Duodenal mucosa (tissue), 2 donors: ENCODE measurements around the gene ANO9.

Source experiments
- H3K27ac ChIP-seq: one replicate; pipeline ENCODE4 v1.7.0; 2013; ENCODE audit warnings: low read depth, low read length
- H3K27me3 ChIP-seq, 2 donors: one replicate each; pipeline ENCODE4 v1.7.0; 2013; ENCODE audit warnings: low read length in 2 of 2, control low read depth in 1 of 2; ENCODE audit not compliant: insufficient read depth in 2 of 2, control insufficient read depth in 1 of 2
- H3K36me3 ChIP-seq, 2 donors: one replicate each; pipeline ENCODE4 v1.7.0; 2013; ENCODE audit warnings: low read length in 2 of 2, control low read depth in 1 of 2; ENCODE audit not compliant: insufficient read depth in 2 of 2, control insufficient read depth in 1 of 2
- H3K4me1 ChIP-seq, 2 donors: one replicate each; pipeline ENCODE4 v1.7.0; 2013; ENCODE audit warnings: low read length in 2 of 2, control low read depth in 1 of 2; ENCODE audit not compliant: insufficient read depth in 2 of 2, control insufficient read depth in 1 of 2
- H3K4me3 ChIP-seq, 2 donors: one replicate each; pipeline ENCODE4 v1.7.0; 2013; ENCODE audit warnings: low read length in 2 of 2, low read depth in 1 of 2
- H3K9ac ChIP-seq, 2 donors: one replicate each; pipeline ENCODE4 v1.7.0; 2013; ENCODE audit warnings: low read length in 2 of 2, low read depth in 1 of 2
- H3K9me3 ChIP-seq, 2 donors: one replicate each; pipeline ENCODE4 v1.7.0; 2013; ENCODE audit warnings: low read length in 2 of 2, control low read depth in 1 of 2; ENCODE audit not compliant: control insufficient read depth in 1 of 2

ANO9 gene

DNA sequence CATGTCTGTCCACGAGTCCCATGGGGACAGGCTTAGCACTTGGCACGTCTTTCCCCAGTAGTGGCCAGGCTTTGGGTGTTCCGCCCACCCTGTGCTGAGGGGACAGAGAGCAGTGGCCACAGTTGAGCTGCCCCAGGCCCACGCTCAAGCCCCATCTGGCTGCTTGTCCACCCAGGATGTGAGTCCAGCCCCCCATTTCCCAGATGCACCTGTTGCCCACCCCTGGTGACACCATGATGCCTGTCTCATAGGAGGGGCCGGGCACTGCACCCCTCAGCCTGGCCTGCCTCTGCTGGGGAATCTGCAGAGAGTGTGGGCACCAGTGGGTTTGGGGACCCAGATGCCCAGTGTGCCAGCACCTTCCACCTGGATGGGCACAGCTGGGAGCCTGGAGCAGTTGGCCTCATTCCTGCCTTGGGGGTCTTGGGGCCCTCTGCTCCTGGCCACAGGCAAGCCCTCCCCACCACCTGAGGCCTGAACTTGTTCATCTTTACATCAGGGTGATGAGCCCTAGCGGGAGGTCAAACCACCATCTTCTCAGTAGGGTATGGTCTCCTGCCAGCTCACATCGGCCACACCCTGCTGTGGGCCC lies 32.7 kb downstream of the ANO9 start:
- H3K9me3 ChIP-seq = no peaks in the 10 kb centered on the region
- peaks cover 15 to 22% of the 10 kb centered on the region in 2 donors for H3K4me1 ChIP-seq
- H3K27me3 ChIP-seq = no peaks in the 10 kb centered on the region
- H3K4me3 ChIP-seq = no peak overlapping the region
- no peak overlapping the region for H3K9ac ChIP-seq
- no peak overlapping the region for H3K27ac ChIP-seq
- H3K36me3 ChIP-seq = peaks cover 2 to 15% of the 10 kb centered on the region in 2 donors

DNA sequence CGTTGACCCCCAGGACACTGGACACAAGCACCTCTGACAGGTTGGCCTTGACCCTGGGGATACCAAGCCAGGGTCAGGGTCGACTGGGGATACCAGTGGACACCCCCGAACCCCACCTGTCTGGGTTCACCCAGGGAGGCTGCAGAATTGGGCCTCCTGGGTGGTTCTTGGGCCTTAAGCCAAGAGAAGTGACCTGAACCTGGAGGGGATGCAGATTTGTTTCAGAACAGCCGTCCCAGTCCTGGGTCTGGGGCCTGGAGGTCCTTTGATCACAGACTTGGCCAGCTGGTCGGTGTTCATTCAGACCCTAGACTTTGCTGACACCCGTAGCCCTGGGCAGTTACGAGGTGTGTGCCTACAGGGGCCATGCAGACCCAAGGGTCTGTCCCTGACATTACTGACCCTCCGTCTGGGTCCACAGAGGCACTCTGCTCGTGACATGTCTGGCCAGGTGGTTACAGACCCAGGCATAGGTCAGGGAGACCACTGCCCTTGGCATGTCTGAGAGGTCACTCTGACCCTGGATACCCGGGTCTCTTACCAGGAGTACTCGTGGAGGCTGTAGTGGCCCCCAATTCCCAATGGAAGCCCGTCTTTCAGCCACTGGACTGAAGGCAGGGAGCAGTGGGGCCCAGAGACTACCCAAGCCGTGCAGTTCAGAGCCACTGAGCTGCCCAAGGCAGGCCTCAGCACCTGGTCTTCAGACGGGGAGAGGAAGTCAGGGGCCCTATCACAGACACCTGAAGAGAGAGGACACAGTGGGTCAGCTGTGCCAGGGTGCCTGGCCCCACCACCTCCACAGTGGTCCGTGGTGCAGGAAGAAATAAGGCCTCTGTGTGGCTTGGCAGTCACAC lies 33.4 kb downstream of the ANO9 start:
- no peak overlapping the region for H3K9ac ChIP-seq
- H3K36me3 ChIP-seq = peaks cover 8 to 23% of the 10 kb centered on the region in 2 donors
- no peak overlapping the region for H3K4me3 ChIP-seq
- peaks cover 14 to 20% of the 10 kb centered on the region in 2 donors for H3K4me1 ChIP-seq
- H3K27ac ChIP-seq = no peak overlapping the region
- no peaks in the 10 kb centered on the region for H3K9me3 ChIP-seq
- no peaks in the 10 kb centered on the region for H3K27me3 ChIP-seq

DNA sequence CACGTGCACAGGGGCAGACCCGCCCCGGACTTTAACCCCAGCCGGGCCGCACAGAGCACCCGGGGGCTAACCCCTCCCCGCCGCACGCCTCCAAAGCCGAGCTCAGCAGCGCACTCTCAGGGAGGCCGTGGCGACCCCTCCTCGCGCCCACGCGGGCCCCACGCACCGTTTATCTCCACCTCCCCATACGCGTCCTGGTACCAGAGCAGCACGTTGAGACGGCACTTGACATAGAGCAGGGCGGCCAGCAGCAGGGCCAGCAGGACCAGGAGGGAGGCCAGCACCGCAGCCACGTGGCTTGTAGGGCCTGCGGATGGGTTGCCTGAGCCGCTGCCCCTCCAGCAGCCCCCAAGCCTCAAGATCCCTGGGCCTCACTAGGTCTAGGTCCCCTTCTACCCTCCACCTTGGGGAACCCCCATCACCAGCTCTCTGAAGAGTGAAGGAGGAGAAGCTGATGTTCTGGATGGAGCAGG lies 34.1 kb downstream of the ANO9 start:
- Histone ChIP-seq H3K4me1 (peaks cover 12 to 13% of the 10 kb centered on the region in 2 donors), H3K9me3 (no peaks in the 10 kb centered on the region), H3K36me3 (peaks cover 8 to 25% of the 10 kb centered on the region in 2 donors), H3K4me3 (peak overlapping the region in 1 of 2 donors; percentile 32), H3K27me3 (no peaks in the 10 kb centered on the region), H3K27ac (peak overlapping the region; percentile 20), H3K9ac (no peak overlapping the region)

DNA sequence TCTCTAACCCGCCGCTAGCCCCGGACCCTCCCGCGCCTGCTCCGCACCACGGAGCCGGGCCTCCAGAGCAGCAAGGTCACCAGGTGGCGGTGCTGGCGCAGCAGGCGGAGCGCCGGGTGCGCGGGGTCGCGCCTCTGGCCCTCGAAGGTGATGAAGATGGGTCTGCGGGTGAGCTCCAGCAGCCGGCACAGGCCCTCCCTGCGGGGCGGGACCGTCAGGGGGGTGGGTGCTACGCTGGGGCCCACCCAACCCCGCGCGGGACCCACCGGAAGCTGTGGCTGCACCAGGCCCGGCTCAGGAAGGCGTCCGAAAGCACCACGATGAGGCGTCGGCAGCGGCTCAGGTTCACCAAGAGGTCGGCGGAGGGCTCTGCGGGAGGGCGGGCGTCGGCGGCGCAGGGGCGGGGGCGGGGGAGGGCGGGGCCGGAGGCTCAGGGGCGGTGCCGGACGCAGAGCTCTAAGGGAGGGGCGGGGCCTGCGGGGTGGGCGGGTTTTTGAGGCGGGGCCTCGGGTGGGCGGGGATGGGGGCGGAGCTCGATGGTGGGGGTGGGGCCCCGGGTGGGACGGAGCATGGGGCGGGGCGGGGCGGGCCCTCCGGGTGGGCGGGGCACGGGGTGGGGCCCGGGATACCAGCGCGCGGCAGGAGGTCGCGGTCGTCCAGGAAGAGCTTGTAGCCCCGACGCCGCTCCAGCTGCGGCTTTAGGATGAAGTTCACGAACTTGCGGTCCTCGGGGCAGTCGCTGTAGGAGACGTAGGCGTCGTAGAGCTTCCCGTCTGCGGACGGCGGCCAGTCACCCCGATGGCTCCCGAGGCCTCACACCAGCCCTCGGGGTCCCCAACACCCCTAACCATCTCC lies 34.8 kb downstream of the ANO9 start:
- H3K4me1 ChIP-seq = peaks cover 12% of the 10 kb centered on the region in 2 donors
- no peaks in the 10 kb centered on the region for H3K9me3 ChIP-seq
- H3K36me3 ChIP-seq = peaks cover 8 to 25% of the 10 kb centered on the region in 2 donors
- no peaks in the 10 kb centered on the region for H3K27me3 ChIP-seq
- H3K27ac ChIP-seq = peak overlapping the region; percentile 63
- H3K9ac ChIP-seq = peak overlapping the region; percentile 25 to 43
- H3K4me3 ChIP-seq = peak overlapping the region; percentile 52 to 62

DNA sequence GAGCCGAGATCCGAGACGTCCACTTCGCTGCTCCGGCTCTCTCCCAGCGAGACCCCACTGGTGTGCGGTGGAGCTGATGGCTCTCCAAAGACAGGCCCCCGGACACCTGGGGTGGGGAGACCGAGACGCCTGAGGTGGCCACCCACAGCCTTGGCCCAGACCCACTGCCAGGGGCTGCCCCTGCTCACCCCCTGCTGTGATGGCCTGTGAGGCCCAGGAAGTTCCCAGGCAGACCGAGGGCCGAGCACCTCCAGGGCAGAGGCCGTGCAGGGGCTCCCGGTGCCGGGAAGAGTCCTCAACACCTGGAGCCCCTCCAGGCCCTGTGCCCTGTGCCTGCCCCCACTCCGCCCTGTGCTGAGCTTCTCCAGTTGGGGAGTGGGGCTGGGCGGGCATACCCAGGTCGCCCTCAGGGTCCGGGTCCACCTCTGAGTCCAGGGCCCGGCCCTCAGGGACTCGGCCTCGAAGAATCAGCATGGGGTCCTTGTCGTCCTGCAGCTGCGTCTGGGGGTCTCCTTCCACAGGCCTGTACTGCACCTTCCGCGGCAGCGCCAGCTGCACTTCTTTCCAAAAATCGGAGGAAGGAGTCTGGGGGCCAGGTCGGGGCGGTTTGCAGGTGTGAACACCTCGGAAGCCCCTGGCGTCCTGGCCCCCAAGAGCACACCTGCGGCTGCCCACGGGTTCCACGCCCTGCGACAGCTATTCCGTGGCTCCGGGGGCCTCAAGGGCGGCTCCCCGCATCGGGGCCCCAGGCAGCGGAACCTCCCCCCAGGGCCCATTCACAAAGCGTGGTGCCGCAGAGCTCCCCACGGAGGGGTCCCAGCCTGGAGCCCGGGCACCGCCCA lies 35.6 kb downstream of the ANO9 start:
- peaks cover 12% of the 10 kb centered on the region in 2 donors for H3K4me1 ChIP-seq
- H3K27ac ChIP-seq = no peak overlapping the region
- H3K27me3 ChIP-seq = no peaks in the 10 kb centered on the region
- peak overlapping the region; percentile 25 to 43 for H3K9ac ChIP-seq
- H3K9me3 ChIP-seq = no peaks in the 10 kb centered on the region
- peaks cover 8 to 25% of the 10 kb centered on the region in 2 donors for H3K36me3 ChIP-seq
- peak overlapping the region; percentile 52 to 62 for H3K4me3 ChIP-seq

DNA sequence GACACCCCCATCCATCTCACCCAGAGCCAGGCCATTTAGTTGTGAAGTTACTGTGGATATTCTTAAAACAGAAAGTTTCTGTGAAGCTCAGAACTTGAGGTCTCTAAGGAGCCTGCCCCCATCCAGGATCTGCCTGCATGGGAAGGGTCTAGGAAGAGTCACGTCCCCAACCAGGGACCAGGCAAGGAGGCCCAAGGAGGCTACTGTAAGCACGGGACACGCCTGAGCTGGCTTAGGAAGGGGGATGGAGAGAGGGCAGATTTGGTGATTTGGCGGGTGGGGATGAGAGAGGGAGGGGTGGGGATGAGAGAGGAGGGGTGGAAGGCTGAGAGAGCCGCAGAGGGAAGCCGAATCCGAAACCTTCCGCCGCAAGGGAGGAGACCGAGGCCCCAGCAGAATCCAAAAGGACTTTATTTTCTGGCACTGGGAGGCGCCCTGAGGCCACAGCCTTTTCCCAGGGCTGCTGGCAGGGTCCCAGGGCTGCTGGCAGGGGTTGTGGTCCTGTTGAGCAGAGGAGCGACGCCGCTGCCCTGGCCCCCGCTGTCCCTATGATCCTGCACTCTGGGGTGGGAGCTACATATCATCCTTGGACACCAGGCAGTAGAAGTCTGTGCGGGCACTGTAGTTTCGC lies 36.4 kb downstream of the ANO9 start:
- Histone ChIP-seq H3K9ac (peak overlapping the region in 1 of 2 donors; percentile 18), H3K36me3 (peaks cover 8 to 25% of the 10 kb centered on the region in 2 donors), H3K4me1 (peaks cover 12% of the 10 kb centered on the region in 2 donors), H3K27me3 (no peaks in the 10 kb centered on the region), H3K9me3 (no peaks in the 10 kb centered on the region), H3K27ac (no peak overlapping the region), H3K4me3 (no peak overlapping the region)

DNA sequence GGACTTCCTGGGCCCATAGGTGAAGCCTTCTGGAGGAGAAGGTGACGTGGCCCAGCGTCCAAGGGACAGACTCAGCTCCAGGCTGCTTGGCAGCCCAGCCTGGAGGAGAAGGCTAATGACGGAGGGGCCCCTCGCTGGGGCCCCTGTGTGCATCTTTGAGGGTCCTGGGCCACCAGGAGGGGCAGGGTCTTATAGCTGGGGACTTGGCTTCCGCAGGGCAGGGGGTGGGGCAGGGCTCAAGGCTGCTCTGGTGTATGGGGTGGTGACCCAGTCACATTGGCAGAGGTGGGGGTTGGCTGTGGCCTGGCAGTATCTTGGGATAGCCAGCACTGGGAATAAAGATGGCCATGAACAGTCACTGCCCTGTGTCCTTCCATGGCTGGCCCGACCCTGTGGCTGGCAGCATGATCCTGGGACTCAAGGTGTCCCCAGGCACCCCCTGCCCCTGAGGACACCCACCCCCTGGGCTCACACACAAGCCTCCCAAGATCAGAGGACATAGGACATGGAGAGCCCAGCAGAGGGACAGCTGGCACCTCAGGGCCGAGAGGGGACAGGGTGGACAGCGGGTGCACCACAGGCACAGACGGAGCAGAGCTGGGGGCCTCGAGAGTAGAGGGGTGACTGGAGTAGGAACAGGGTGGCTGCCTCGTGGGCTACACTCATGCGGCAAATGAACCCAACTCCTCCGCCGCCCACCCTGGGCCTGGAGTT lies 37.1 kb downstream of the ANO9 start:
- no peak overlapping the region for H3K27ac ChIP-seq
- no peak overlapping the region for H3K4me3 ChIP-seq
- peaks cover 8 to 26% of the 10 kb centered on the region in 2 donors for H3K36me3 ChIP-seq
- no peaks in the 10 kb centered on the region for H3K9me3 ChIP-seq
- H3K9ac ChIP-seq = no peak overlapping the region
- H3K4me1 ChIP-seq = peaks cover 12% of the 10 kb centered on the region in 2 donors
- H3K27me3 ChIP-seq = no peaks in the 10 kb centered on the region

DNA sequence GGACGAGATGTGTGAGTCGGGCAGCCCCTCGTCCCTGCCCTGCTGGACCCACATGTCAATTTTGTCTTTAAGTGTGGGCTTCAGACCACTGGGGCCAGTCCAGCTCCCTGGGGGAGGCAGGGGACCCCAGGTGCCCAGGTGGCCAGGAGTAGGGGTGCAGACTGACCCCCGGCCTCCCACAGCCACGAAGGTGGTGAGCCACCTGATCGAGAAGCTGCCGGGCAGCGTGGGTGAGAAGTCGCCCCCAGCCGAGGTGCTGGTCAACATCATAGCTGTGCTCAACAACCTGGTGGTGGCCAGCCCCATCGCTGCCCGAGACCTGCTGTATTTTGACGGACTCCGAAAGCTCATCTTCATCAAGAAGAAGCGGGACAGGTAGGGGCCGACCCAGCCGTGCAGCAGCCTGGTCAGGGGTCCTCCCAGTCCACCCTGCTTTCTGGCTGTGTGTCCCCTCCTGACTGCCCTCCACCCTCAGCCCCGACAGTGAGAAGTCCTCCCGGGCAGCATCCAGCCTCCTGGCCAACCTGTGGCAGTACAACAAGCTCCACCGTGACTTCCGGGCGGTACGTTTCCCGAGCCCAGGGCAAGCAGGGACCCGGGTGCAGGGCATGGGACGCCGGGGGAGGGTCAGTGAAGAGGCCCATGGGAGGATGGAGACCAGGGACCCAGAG lies 37.9 kb downstream of the ANO9 start:
- Histone ChIP-seq H3K4me1 (peaks cover 12% of the 10 kb centered on the region in 2 donors), H3K9ac (no peak overlapping the region)

More for the DNA sequence above, 37.9 kb downstream of the ANO9 start:
- Histone ChIP-seq H3K9me3 (no peaks in the 10 kb centered on the region), H3K27me3 (no peaks in the 10 kb centered on the region), H3K4me3 (no peak overlapping the region), H3K36me3 (peaks cover 8 to 29% of the 10 kb centered on the region in 2 donors), H3K27ac (no peak overlapping the region)
